Thyroid gland (tissue), 4 donors: Measurements from ENCODE around the gene IFT57.

ENCODE experiments used
- CTCF ChIP-seq, 6 experiments: fragments of 200-600 bp in 3 of 6; fragments of 450-650 bp in 3 of 6; sonication (generic) in 3 of 6; IDR thresholded peaks; one replicate each; pipeline ENCODE4 v1.5.1; 2016 to 2019; ENCODE audit warnings: antibody characterized with exemption in 6 of 6, mild to moderate bottlenecking in 2 of 6, inconsistent platforms in 1 of 6, moderate library complexity in 1 of 6
- POLR2A ChIP-seq, 2 donors: fragments of 450-650 bp; IDR thresholded peaks; one replicate each; pipeline ENCODE4 v1.6.1; 2017; ENCODE audit warnings: antibody characterized with exemption in 2 of 2, mild to moderate bottlenecking in 2 of 2, moderate library complexity in 1 of 2

GRCh38 chr3:108242776-108243175 lies 20.6 kb upstream of the IFT57 start:
- TF ChIP-seq CTCF (IDR thresholded peaks at IDR 0.05) (no peak), POLR2A (IDR thresholded peaks at IDR 0.05) (no peak)
